Transverse colon (tissue), 4 donors: ENCODE measurements around the gene LYZL2. TPM values are rescaled to one million over a fixed set of nuclear protein-coding genes. Genes with fewer than 3 reads are reported as not detected.

ENCODE experiments used
- DNase-seq: peaks from one replicate; pipeline ENCODE4 v3.0.0-alpha.2; 2019
- H3K27ac ChIP-seq, 4 donors: fragments of 200-600 bp; sonication (generic); 2 replicates each; pipeline ENCODE4 v1.5.1; 2016 to 2018; ENCODE audit warnings: inconsistent platforms in 4 of 4
- H3K27me3 ChIP-seq: fragments of 200-600 bp; sonication (generic); 2 replicates; pipeline ENCODE4 v1.5.1; 2017; ENCODE audit warnings: inconsistent platforms
- H3K36me3 ChIP-seq, 4 donors: fragments of 200-600 bp; sonication (generic); 2 replicates each; pipeline ENCODE4 v1.5.1; 2017 to 2019; ENCODE audit warnings: inconsistent platforms in 4 of 4
- H3K4me1 ChIP-seq, 4 donors: fragments of 200-600 bp; sonication (generic); 2 replicates each; pipeline ENCODE4 v1.5.1; 2017 to 2020; ENCODE audit warnings: inconsistent platforms in 4 of 4
- H3K4me3 ChIP-seq, 4 donors: fragments of 200-600 bp; sonication (generic); 1 replicate in 1 of 4; 2 replicates in 3 of 4; pipeline versions ENCODE4 v1.5.1 to v1.6.1; 2017 to 2019; ENCODE audit warnings: inconsistent platforms in 4 of 4
- H3K9me3 ChIP-seq, 2 donors: fragments of 200-600 bp; sonication (generic); 2 replicates each; pipeline ENCODE4 v1.5.1; 2017 to 2019; ENCODE audit warnings: inconsistent platforms in 2 of 2
- CTCF ChIP-seq, 5 experiments: fragments of 200-600 bp in 3 of 5; fragments of 450-650 bp in 2 of 5; sonication (generic) in 3 of 5; IDR thresholded peaks; 1 replicate in 2 of 5; 2 replicates in 3 of 5; pipeline ENCODE4 v1.5.1; 2016 to 2017; ENCODE audit warnings: antibody characterized with exemption in 5 of 5, inconsistent platforms in 3 of 5, mild to moderate bottlenecking in 2 of 5, moderate library complexity in 1 of 5
- EP300 ChIP-seq: sonication (generic); formaldehyde crosslinking; IDR thresholded peaks from one replicate; pipeline ENCODE4 v1.6.1; 2017; ENCODE audit warnings: antibody characterized with exemption, low read depth
- POLR2A ChIP-seq: fragments of 450-650 bp; IDR thresholded peaks from one replicate; pipeline ENCODE4 v1.6.1; 2016; ENCODE audit warnings: antibody characterized with exemption, mild to moderate bottlenecking, moderate library complexity
- POLR2AphosphoS5 ChIP-seq, 3 donors: sonication (generic); formaldehyde crosslinking; IDR thresholded peaks; one replicate each; pipeline ENCODE4 v1.6.1; 2016; ENCODE audit warnings: antibody characterized with exemption in 3 of 3
- WGBS, 2 donors: methylation state at CpG; one replicate each; pipeline ENCODE4 v1.1.5; 2018; ENCODE audit warnings: low coverage in 1 of 2; 5-methylcytosine and 5-hydroxymethylcytosine counted together
- in situ Hi-C, 4 donors: fragments of 200-750 bp; cut with MboI; loops; one replicate each; pipeline versions ENCODE4 v1.15.0 to v1.15.1; 2017; ENCODE audit warnings: low sequenced_read_pairs in 3 of 4, low pct_ligation_motif_present in 1 of 4, low pct_unique_long_range_greater_than_20kb in 1 of 4
- intact Hi-C: fragments of 100-400 bp; cut with DNase I; formaldehyde crosslinking; loops from one replicate; pipeline ENCODE4 v1.15.1; 2023; ENCODE audit warnings: low total_unique reads
- total RNA-seq, 4 donors: library from RNA; depleted of rRNA; stranded (reverse); fragments of >200 nt; gene quantifications; one replicate each; pipeline ENCODE4 v1.1.0, GENCODE V29; 2016

LYZL2 gene
- total RNA-seq, 4 donors from 2014 or later = not detected

DNA sequence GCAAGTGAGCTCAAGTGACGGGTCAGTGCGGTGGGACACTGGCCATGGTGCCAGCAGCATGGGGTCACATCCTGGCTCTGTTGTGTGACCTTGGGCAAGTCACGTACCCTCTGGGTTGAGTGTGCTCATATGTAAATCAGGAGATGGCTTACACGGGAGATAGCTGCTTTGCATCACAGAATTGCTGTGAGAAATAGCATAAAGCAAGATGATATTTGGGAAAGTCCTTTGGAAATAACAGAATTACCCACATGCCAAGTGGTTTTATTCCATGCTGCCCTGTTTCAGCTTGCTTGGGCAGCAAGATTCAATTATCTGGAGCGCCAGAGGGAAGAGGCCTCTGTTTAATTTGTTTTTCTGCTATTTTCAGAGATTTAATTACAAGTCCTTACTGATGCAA lies 48.9 kb downstream of the LYZL2 start:
- no peak for DNase-seq
- intact Hi-C loops (no loop called here), in situ Hi-C loops (no loop called here)
- no peaks in the 10 kb centered on the region for H3K36me3 ChIP-seq
- H3K27ac ChIP-seq = no peak overlapping the region
- H3K9me3 ChIP-seq = no peaks in the 10 kb centered on the region
- WGBS, 2 donors = 88 to 89% methylated on average over 3 to 5 of the region's 5 CpGs
- no peak for TF ChIP-seq CTCF (IDR thresholded peaks at IDR 0.05)
- no peak for TF ChIP-seq EP300
- no peak for TF ChIP-seq POLR2AphosphoS5 (IDR thresholded peaks at IDR 0.05)
- no peak for TF ChIP-seq POLR2A
- peaks cover 7 to 15% (median 12%) of the 10 kb centered on the region in 4 donors for H3K4me1 ChIP-seq
- no peak overlapping the region for H3K4me3 ChIP-seq
- H3K27me3 ChIP-seq = no peaks in the 10 kb centered on the region

DNA sequence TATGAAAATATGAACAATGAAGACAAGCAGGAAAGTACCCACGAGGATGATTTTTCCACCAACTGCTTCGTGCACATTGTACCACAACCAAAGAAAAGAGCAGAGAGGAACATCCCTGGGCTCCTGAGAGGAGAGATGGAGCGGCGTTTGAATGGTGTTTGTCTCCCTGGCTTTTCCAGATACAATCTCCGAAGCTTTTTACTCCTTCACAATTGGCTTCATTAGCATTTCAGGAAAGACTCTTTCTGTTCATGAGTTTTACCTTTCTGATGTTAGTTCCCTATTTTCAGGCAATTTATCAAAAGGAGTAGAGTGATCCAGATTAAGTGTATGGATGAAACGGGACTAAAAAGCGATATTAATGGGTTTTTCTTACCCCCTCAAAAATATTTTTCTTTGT lies 49.3 kb downstream of the LYZL2 start:
- WGBS, 2 donors = 86 to 92% methylated on average over 7 of the region's 7 CpGs
- in situ Hi-C loops = no loop called here

DNA sequence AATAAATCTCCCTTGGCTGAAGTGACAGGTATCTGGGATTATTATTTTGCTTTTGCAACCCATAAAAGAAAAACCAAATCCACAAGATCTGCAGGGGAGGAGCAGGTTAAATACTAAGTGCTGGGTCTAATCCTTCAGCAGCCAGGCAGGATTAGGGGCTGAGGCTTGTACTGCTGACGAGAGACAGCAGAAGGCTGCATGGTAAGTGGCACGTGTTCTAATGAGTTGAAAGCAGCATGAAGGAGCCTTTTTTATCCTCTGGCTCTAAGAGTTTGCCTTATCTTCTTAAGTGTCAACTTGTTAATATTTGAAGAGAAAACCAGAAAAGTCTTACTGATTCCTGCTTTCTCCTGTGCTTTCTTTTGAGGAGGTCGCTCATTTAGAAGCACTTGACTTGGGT lies 50.0 kb downstream of the LYZL2 start:
- TF ChIP-seq POLR2AphosphoS5 (IDR thresholded peaks at IDR 0.05) (no peak), CTCF (IDR thresholded peaks at IDR 0.05) (no peak), EP300 (no peak), POLR2A (no peak)
- DNase-seq = no peak
- Histone ChIP-seq H3K27ac (no peak overlapping the region), H3K27me3 (no peaks in the 10 kb centered on the region), H3K4me3 (no peak overlapping the region), H3K4me1 (peaks cover 7 to 15% (median 12%) of the 10 kb centered on the region in 4 donors), H3K36me3 (no peaks in the 10 kb centered on the region), H3K9me3 (no peaks in the 10 kb centered on the region)
- WGBS, 2 donors = 89 to 100% methylated on average over 1 to 3 of the region's 3 CpGs
- intact Hi-C loops (no loop called here), in situ Hi-C loops (no loop called here)

More for the DNA sequence above, 49.3 kb downstream of the LYZL2 start:
- Histone ChIP-seq H3K4me1 (peaks cover 7 to 15% (median 12%) of the 10 kb centered on the region in 4 donors), H3K27me3 (no peaks in the 10 kb centered on the region), H3K4me3 (no peak overlapping the region), H3K27ac (no peak overlapping the region), H3K36me3 (no peaks in the 10 kb centered on the region), H3K9me3 (no peaks in the 10 kb centered on the region)
- intact Hi-C loops = no loop called here
- no peak for DNase-seq
- no peak for TF ChIP-seq POLR2AphosphoS5 (IDR thresholded peaks at IDR 0.05)
- no peak for TF ChIP-seq POLR2A
- no peak for TF ChIP-seq CTCF (IDR thresholded peaks at IDR 0.05)
- TF ChIP-seq EP300 = no peak

DNA sequence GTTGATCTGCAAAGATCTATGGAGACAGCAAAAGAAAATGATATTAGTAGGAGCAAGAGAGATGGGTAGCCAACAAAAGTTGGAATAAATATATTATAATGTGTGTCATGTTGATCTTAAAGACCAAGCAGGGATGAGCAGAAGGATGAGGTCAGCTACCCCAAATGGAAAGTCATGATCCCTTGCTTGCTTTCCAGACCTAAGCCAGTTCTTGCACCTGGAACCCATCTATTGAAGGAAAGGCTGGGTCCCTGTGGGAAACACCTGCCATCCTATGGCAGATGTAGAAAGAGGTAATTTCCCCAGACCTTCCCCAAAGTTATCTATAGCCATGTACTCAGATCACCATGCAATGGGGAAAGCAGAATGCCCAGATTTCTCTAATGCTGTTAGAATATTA lies 52.5 kb downstream of the LYZL2 start:
- intact Hi-C loops (no loop called here), in situ Hi-C loops (no loop called here)
- DNase-seq = no peak
- Histone ChIP-seq H3K27ac (no peak overlapping the region), H3K4me3 (no peak overlapping the region), H3K4me1 (no peaks in the 10 kb centered on the region), H3K27me3 (no peaks in the 10 kb centered on the region), H3K9me3 (no peaks in the 10 kb centered on the region), H3K36me3 (no peaks in the 10 kb centered on the region)
- no peak for TF ChIP-seq EP300
- TF ChIP-seq CTCF (IDR thresholded peaks at IDR 0.05) = no peak
- TF ChIP-seq POLR2AphosphoS5 (IDR thresholded peaks at IDR 0.05) = no peak
- no peak for TF ChIP-seq POLR2A
